NCI-H345 treated with DMSO at 0.1 percent for 48 hours (cell line): ENCODE results near the gene ZNF277.
A peak's percentile ranks its signal among the peaks of the same experiment; 100 is the strongest.

ENCODE experiments used
- DNase-seq: peaks from one replicate; lab custom pipeline; 2025; ENCODE audit not compliant: unreplicated experiment; lab: John Stamatoyannopoulos, UW

The ZNF277 gene

GRCh38 chr7:112206238-112206990 is at the start of gene ZNF277, which contains the start of gene DOCK4:
Gene ZNF277, plus strand, starts transcription at chr7:112206695. Its CDS starts 22 bp downstream, at chr7:112206717.
Gene DOCK4, minus strand, starts transcription at chr7:112206399. Its CDS starts 261 bp downstream, at chr7:112206138.
- DNase-seq: peak; percentile 98

GRCh38 chr7:112157072-112157471 is 49.4 kb upstream of the ZNF277 start:
- no peak for DNase-seq

- DNase-seq: no peak
Measured at GRCh38 chr7:112159351-112159750, 47.1 kb upstream of the ZNF277 start.

GRCh38 chr7:112160130-112160770 is 46.2 kb upstream of the ZNF277 start:
- no peak for DNase-seq

- no peak for DNase-seq
Measured at GRCh38 chr7:112160771-112161150, 45.7 kb upstream of the ZNF277 start.

GRCh38 chr7:112161253-112162141 is 45.0 kb upstream of the ZNF277 start:
- no peak for DNase-seq

GRCh38 chr7:112162142-112162766 is 44.2 kb upstream of the ZNF277 start:
- peak; percentile 79 for DNase-seq

GRCh38 chr7:112162784-112163506 is 43.5 kb upstream of the ZNF277 start:
- DNase-seq: peak; percentile 64

- DNase-seq: no peak
Measured at GRCh38 chr7:112167147-112167546, 39.3 kb upstream of the ZNF277 start.

GRCh38 chr7:112168915-112169314 is 37.6 kb upstream of the ZNF277 start:
- DNase-seq: no peak

GRCh38 chr7:112171673-112172072 is 34.8 kb upstream of the ZNF277 start:
- no peak for DNase-seq

- no peak for DNase-seq
Measured at GRCh38 chr7:112172870-112173567, 33.5 kb upstream of the ZNF277 start.

- no peak for DNase-seq
Measured at GRCh38 chr7:112173568-112173905, 33.0 kb upstream of the ZNF277 start.

GRCh38 chr7:112174192-112174591 is 32.3 kb upstream of the ZNF277 start:
- DNase-seq: no peak

GRCh38 chr7:112176241-112176640 is 30.3 kb upstream of the ZNF277 start:
- DNase-seq: no peak

GRCh38 chr7:112176693-112177415 is 29.6 kb upstream of the ZNF277 start:
- no peak for DNase-seq

- DNase-seq: no peak
Measured at GRCh38 chr7:112180223-112180622, 26.3 kb upstream of the ZNF277 start.

- DNase-seq: no peak
Measured at GRCh38 chr7:112182749-112183148, 23.7 kb upstream of the ZNF277 start.

- DNase-seq: no peak
Measured at GRCh38 chr7:112183266-112183665, 23.2 kb upstream of the ZNF277 start.
